Erythroblast (primary cell): ENCODE results near the gene SNX33.

Experiments used
- GATA1 ChIP-seq: IDR thresholded peaks from 2 replicates; pipeline ENCODE4 v1.6.1; 2011; ENCODE audit warnings: low read depth, mild to moderate bottlenecking, control low read depth, low read length, moderate library complexity
- POLR2A ChIP-seq: IDR thresholded peaks from 2 replicates; pipeline ENCODE4 v1.6.1; 2011; ENCODE audit warnings: mild to moderate bottlenecking, low read length

- TF ChIP-seq POLR2A: no peak
- no peak for TF ChIP-seq GATA1
Measured at GRCh38 chr15:75688831-75689230, 41.1 kb downstream of the SNX33 start.
